CD4-positive, alpha-beta T cell treated with Interleukin-15 for 1 hour (primary cell): ENCODE data around the gene WNT1.

Source experiments
- DNase-seq: peaks from one replicate; pipeline ENCODE4 v3.0.0-alpha.2; 2020

WNT1 gene

GRCh38 chr12:48961801-48962200 lies 16.3 kb upstream of the WNT1 start:
- no peak for DNase-seq

- DNase-seq: no peak
Measured at GRCh38 chr12:48965298-48965838, 12.8 kb upstream of the WNT1 start.

GRCh38 chr12:48966177-48966895 lies 11.8 kb upstream of the WNT1 start:
- no peak for DNase-seq

GRCh38 chr12:48967991-48968390 lies 10.1 kb upstream of the WNT1 start:
- DNase-seq: no peak

- DNase-seq: no peak
Measured at GRCh38 chr12:48968467-48968866, 9.7 kb upstream of the WNT1 start.

GRCh38 chr12:48969160-48969771 lies 8.9 kb upstream of the WNT1 start:
- DNase-seq: no peak

GRCh38 chr12:48969833-48970701 lies 8.1 kb upstream of the WNT1 start:
- DNase-seq: peak; percentile 30

GRCh38 chr12:48970702-48971334 lies 7.3 kb upstream of the WNT1 start:
- no peak for DNase-seq

- DNase-seq: no peak
Measured at GRCh38 chr12:48972213-48972951, 5.7 kb upstream of the WNT1 start.

- DNase-seq: no peak
Measured at GRCh38 chr12:48972952-48973483, 5.1 kb upstream of the WNT1 start.

- no peak for DNase-seq
Measured at GRCh38 chr12:48973531-48973930, 4.6 kb upstream of the WNT1 start.

GRCh38 chr12:48973941-48974673 lies 4.0 kb upstream of the WNT1 start:
- DNase-seq: peak; percentile 32

- DNase-seq: peak; percentile 79
Measured at GRCh38 chr12:48977290-48978281, 536 bp upstream of the WNT1 start.

GRCh38 chr12:48978741-48979601 lies 849 bp downstream of the WNT1 start:
- no peak for DNase-seq

- DNase-seq: peak; percentile 38
Measured at GRCh38 chr12:48979602-48980388, 1.7 kb downstream of the WNT1 start.

- DNase-seq: peak; percentile 30
Measured at GRCh38 chr12:48980389-48980952, 2.3 kb downstream of the WNT1 start.

- DNase-seq: peak; percentile 58
Measured at GRCh38 chr12:48980953-48981756, 3.0 kb downstream of the WNT1 start.
